ENCODE data around the gene METTL9.
"Not testable (repeated sequence)": the region's sequence is repeated elsewhere in the genome, so short reads cannot be mapped to it uniquely, and the experiment has no call there.

METTL9 gene

GRCh38 chr16:21590796-21591195 lies 8.6 kb upstream of the METTL9 start:
- Mint-ChIP-seq H3K9me3 (no peaks in the 10 kb centered on the region), H3K27ac (no peak overlapping the region)
- ATAC-seq = no peak

GRCh38 chr16:21592191-21592590 lies 7.2 kb upstream of the METTL9 start:
- ATAC-seq = no peak
- Mint-ChIP-seq H3K27me3 (no peaks in the 10 kb centered on the region), H3K9me3 (no peaks in the 10 kb centered on the region), H3K27ac (no peak overlapping the region), H3K4me1 (peaks cover 10% of the 10 kb centered on the region), H3K36me3 (no peaks in the 10 kb centered on the region), H3K4me3 (no peak overlapping the region)

More at GRCh38 chr16:21590796-21591195, 8.6 kb upstream of the METTL9 start:
- no peaks in the 10 kb centered on the region for H3K36me3 Mint-ChIP-seq
- no peak overlapping the region for H3K4me3 Mint-ChIP-seq
- H3K4me1 Mint-ChIP-seq = peaks cover 10% of the 10 kb centered on the region
- H3K27me3 Mint-ChIP-seq = no peaks in the 10 kb centered on the region

GRCh38 chr16:21593530-21594289 lies 5.7 kb upstream of the METTL9 start:
- Mint-ChIP-seq H3K4me1 (peaks cover 20% of the 10 kb centered on the region), H3K36me3 (no peaks in the 10 kb centered on the region), H3K27me3 (no peaks in the 10 kb centered on the region), H3K4me3 (no peak overlapping the region), H3K27ac (no peak overlapping the region), H3K9me3 (no peaks in the 10 kb centered on the region)
- no peak for ATAC-seq

- no peaks in the 10 kb centered on the region for H3K27me3 Mint-ChIP-seq
- H3K9me3 Mint-ChIP-seq = no peaks in the 10 kb centered on the region
- ATAC-seq = no peak
- H3K4me3 Mint-ChIP-seq = peak overlapping the region; percentile 71
- peaks cover 35% of the 10 kb centered on the region for H3K4me1 Mint-ChIP-seq
- peak overlapping the region; percentile 44 for H3K27ac Mint-ChIP-seq
- H3K36me3 Mint-ChIP-seq = no peaks in the 10 kb centered on the region
Measured at GRCh38 chr16:21597561-21598030, 1.8 kb upstream of the METTL9 start.

GRCh38 chr16:21598206-21598605 lies 1.2 kb upstream of the METTL9 start:
- peak overlapping the region; percentile 90 for H3K27ac Mint-ChIP-seq
- no peaks in the 10 kb centered on the region for H3K9me3 Mint-ChIP-seq
- H3K27me3 Mint-ChIP-seq = no peaks in the 10 kb centered on the region
- no peak for ATAC-seq
- no peaks in the 10 kb centered on the region for H3K36me3 Mint-ChIP-seq
- peaks cover 35% of the 10 kb centered on the region for H3K4me1 Mint-ChIP-seq
- H3K4me3 Mint-ChIP-seq = peak overlapping the region; percentile 85

- H3K36me3 Mint-ChIP-seq = no peaks in the 10 kb centered on the region
- H3K9me3 Mint-ChIP-seq = no peaks in the 10 kb centered on the region
- H3K27ac Mint-ChIP-seq = peak overlapping the region; percentile 90
- H3K4me1 Mint-ChIP-seq = peaks cover 35% of the 10 kb centered on the region
- ATAC-seq = peak; percentile 1
- peak overlapping the region; percentile 85 for H3K4me3 Mint-ChIP-seq
- H3K27me3 Mint-ChIP-seq = no peaks in the 10 kb centered on the region
Measured at GRCh38 chr16:21598701-21599121, 666 bp upstream of the METTL9 start.

- Mint-ChIP-seq H3K4me1 (peaks cover 44% of the 10 kb centered on the region), H3K27ac (peak overlapping the region; percentile 90), H3K4me3 (peak overlapping the region; percentile 90), H3K9me3 (no peaks in the 10 kb centered on the region), H3K27me3 (no peaks in the 10 kb centered on the region), H3K36me3 (no peaks in the 10 kb centered on the region)
- ATAC-seq = peak; percentile 49
Measured at GRCh38 chr16:21600031-21600773, 825 bp downstream of the METTL9 start.

- ATAC-seq = no peak
- Mint-ChIP-seq H3K4me3 (no peak overlapping the region), H3K9me3 (no peaks in the 10 kb centered on the region), H3K27ac (no peak overlapping the region), H3K4me1 (peaks cover 47% of the 10 kb centered on the region), H3K36me3 (no peaks in the 10 kb centered on the region), H3K27me3 (no peaks in the 10 kb centered on the region)
Measured at GRCh38 chr16:21602785-21603184, 3.4 kb downstream of the METTL9 start.

- no peak overlapping the region for H3K27ac Mint-ChIP-seq
- H3K9me3 Mint-ChIP-seq = no peaks in the 10 kb centered on the region
- no peaks in the 10 kb centered on the region for H3K27me3 Mint-ChIP-seq
- no peak overlapping the region for H3K4me3 Mint-ChIP-seq
- no peaks in the 10 kb centered on the region for H3K36me3 Mint-ChIP-seq
- peaks cover 46% of the 10 kb centered on the region for H3K4me1 Mint-ChIP-seq
- ATAC-seq = no peak
Measured at GRCh38 chr16:21603928-21604327, 4.6 kb downstream of the METTL9 start.

- H3K27ac Mint-ChIP-seq, H3K36me3 Mint-ChIP-seq, H3K4me3 Mint-ChIP-seq, H3K9me3 Mint-ChIP-seq, H3K27me3 Mint-ChIP-seq, ATAC-seq: not testable (repeated sequence)
- peaks cover 53% of the 10 kb centered on the region for H3K4me1 Mint-ChIP-seq
Measured at GRCh38 chr16:21605848-21606247, 6.5 kb downstream of the METTL9 start.

GRCh38 chr16:21608639-21609328 lies 9.4 kb downstream of the METTL9 start:
- H3K4me3 Mint-ChIP-seq = no peak overlapping the region
- H3K27ac Mint-ChIP-seq = peak overlapping the region; percentile 53
- no peaks in the 10 kb centered on the region for H3K27me3 Mint-ChIP-seq
- H3K36me3 Mint-ChIP-seq = no peaks in the 10 kb centered on the region
- ATAC-seq = no peak
- H3K4me1 Mint-ChIP-seq = peaks cover 53% of the 10 kb centered on the region
- H3K9me3 Mint-ChIP-seq = no peaks in the 10 kb centered on the region

- Mint-ChIP-seq H3K9me3 (no peaks in the 10 kb centered on the region), H3K4me3 (no peak overlapping the region)
- no peak for ATAC-seq
Measured at GRCh38 chr16:21610006-21610544, 10.7 kb downstream of the METTL9 start.

GRCh38 chr16:21610766-21611165 lies 11.4 kb downstream of the METTL9 start:
- Mint-ChIP-seq H3K27me3 (no peaks in the 10 kb centered on the region), H3K9me3 (no peaks in the 10 kb centered on the region), H3K36me3 (peaks cover 7% of the 10 kb centered on the region), H3K27ac (no peak overlapping the region), H3K4me3 (no peak overlapping the region), H3K4me1 (peaks cover 48% of the 10 kb centered on the region)
- ATAC-seq = no peak

More at GRCh38 chr16:21610006-21610544, 10.7 kb downstream of the METTL9 start:
- no peak overlapping the region for H3K27ac Mint-ChIP-seq
- peaks cover 7% of the 10 kb centered on the region for H3K36me3 Mint-ChIP-seq
- peaks cover 48% of the 10 kb centered on the region for H3K4me1 Mint-ChIP-seq
- H3K27me3 Mint-ChIP-seq = no peaks in the 10 kb centered on the region

- Mint-ChIP-seq H3K4me1 (peaks cover 49% of the 10 kb centered on the region), H3K27ac (no peak overlapping the region), H3K27me3 (no peaks in the 10 kb centered on the region), H3K36me3 (peaks cover 7% of the 10 kb centered on the region), H3K9me3 (no peaks in the 10 kb centered on the region), H3K4me3 (no peak overlapping the region)
- ATAC-seq = no peak
Measured at GRCh38 chr16:21611198-21611555, 11.8 kb downstream of the METTL9 start.
